A673 (cell line): ENCODE data around the gene FMN2.

Source experiments
- CTCF ChIP-seq: fragments of 300-800, 200-600 bp; sonication (generic); conservative IDR thresholded peaks from 2 replicates; pipeline ENCODE4 v1.5.1; 2017; ENCODE audit warnings: low read depth, mild to moderate bottlenecking, antibody characterized with exemption, low read length, moderate library complexity, mixed read lengths
- EZH2 ChIP-seq: fragments of 200-600 bp; sonication (generic); IDR thresholded peaks from 2 replicates; pipeline ENCODE4 v1.6.1; 2017; ENCODE audit warnings: borderline replicate concordance, low read depth, mild to moderate bottlenecking, mixed read lengths, antibody characterized with exemption, low read length; ENCODE audit not compliant: poor library complexity, severe bottlenecking

- TF ChIP-seq CTCF (no peak), EZH2 (no peak)
These were observed 9.6 kb downstream of the FMN2 start for GRCh38 chr1:240101306-240101705.
